NCI-H187 (cell line): ENCODE results near the gene ISM1.

Source experiments
- DNase-seq, 2 experiments: peaks; one replicate each; lab custom pipeline; 2025; lab: John Stamatoyannopoulos, UW

ISM1 gene

GRCh38 chr20:13313201-13313600, 92.1 kb downstream of the ISM1 start:
- no peak for DNase-seq

- DNase-seq, result no peak
Measured at GRCh38 chr20:13317439-13317838, 96.4 kb downstream of the ISM1 start.

- DNase-seq, result no peak
Measured at GRCh38 chr20:13318871-13319521, 97.9 kb downstream of the ISM1 start.

GRCh38 chr20:13320702-13321101, 99.6 kb downstream of the ISM1 start:
- no peak for DNase-seq

GRCh38 chr20:13321416-13321815, 100.3 kb downstream of the ISM1 start:
- no peak for DNase-seq

GRCh38 chr20:13322198-13322597, 101.1 kb downstream of the ISM1 start:
- DNase-seq, result no peak

GRCh38 chr20:13322621-13323020, 101.5 kb downstream of the ISM1 start:
- no peak for DNase-seq

- DNase-seq, result no peak
Measured at GRCh38 chr20:13325033-13325432, 104.0 kb downstream of the ISM1 start.

- DNase-seq, result no peak
Measured at GRCh38 chr20:13325796-13326340, 104.8 kb downstream of the ISM1 start.

GRCh38 chr20:13331536-13331935, 110.5 kb downstream of the ISM1 start:
- DNase-seq, result no peak

- no peak for DNase-seq
Measured at GRCh38 chr20:13333036-13333435, 112.0 kb downstream of the ISM1 start.

- DNase-seq, result no peak
Measured at GRCh38 chr20:13333793-13334192, 112.7 kb downstream of the ISM1 start.

- DNase-seq, result no peak
Measured at GRCh38 chr20:13336308-13337089, 115.4 kb downstream of the ISM1 start.

- DNase-seq, result no peak
Measured at GRCh38 chr20:13337090-13337784, 116.2 kb downstream of the ISM1 start.

GRCh38 chr20:13338097-13338661, 117.1 kb downstream of the ISM1 start:
- DNase-seq, result no peak

- no peak for DNase-seq
Measured at GRCh38 chr20:13338999-13339411, 117.9 kb downstream of the ISM1 start.

- no peak for DNase-seq
Measured at GRCh38 chr20:13340088-13340487, 119.0 kb downstream of the ISM1 start.

- no peak for DNase-seq
Measured at GRCh38 chr20:13341737-13342393, 120.8 kb downstream of the ISM1 start.

- DNase-seq, result no peak
Measured at GRCh38 chr20:13342469-13343242, 121.6 kb downstream of the ISM1 start.

- no peak for DNase-seq
Measured at GRCh38 chr20:13344671-13345070, 123.6 kb downstream of the ISM1 start.
